K562 (cell line): ENCODE results near the gene DLGAP1. TPM values are rescaled to one million over a fixed set of nuclear protein-coding genes. Genes with fewer than 3 reads are reported as not detected.

Source experiments
- AFF1 ChIP-seq, 2 experiments: fragments of 450-650 bp; IDR thresholded peaks; 2 replicates each; pipeline ENCODE4 v1.6.1; 2018; ENCODE audit warnings: mild to moderate bottlenecking in 2 of 2, low read depth in 1 of 2; ENCODE audit not compliant: partially characterized antibody in 2 of 2
- ARID2 ChIP-seq: fragments of 450-650 bp; IDR thresholded peaks from 2 replicates; pipeline ENCODE4 v1.6.1; 2017; ENCODE audit warnings: antibody characterized with exemption, mild to moderate bottlenecking
- CBFA2T2 ChIP-seq: fragments of 450-650 bp; conservative IDR thresholded peaks from 2 replicates; pipeline ENCODE4 v1.6.1; 2017; ENCODE audit warnings: mild to moderate bottlenecking
- CLOCK ChIP-seq: fragments of 250-450 bp; sonication (Bioruptor Pico); IDR thresholded peaks from 2 replicates; pipeline ENCODE4 v1.4.0; 2020; ENCODE audit warnings: mild to moderate bottlenecking, moderate library complexity, borderline replicate concordance
- CREBBP ChIP-seq: IDR thresholded peaks from one replicate; pipeline ENCODE4 v1.6.1; 2012; ENCODE audit warnings: low read depth, mild to moderate bottlenecking, control low read depth, inconsistent platforms, low read length
- GTF2A2 ChIP-seq: IDR thresholded peaks from 2 replicates; pipeline ENCODE4 v1.6.1; 2016; ENCODE audit warnings: mild to moderate bottlenecking, missing genetic modification characterization, missing compliant biosample characterization
- KDM4B ChIP-seq, 2 experiments: fragments of 450-650 bp in 1 of 2; sonication (generic) in 1 of 2; IDR thresholded peaks; 2 replicates each; pipeline ENCODE4 v1.6.1; 2016 to 2017; ENCODE audit warnings: borderline replicate concordance in 2 of 2, antibody characterized with exemption in 1 of 2, low read depth in 1 of 2, mild to moderate bottlenecking in 1 of 2
- NFIX ChIP-seq: fragments of 250-450 bp; sonication (Bioruptor Pico); IDR thresholded peaks from 2 replicates; pipeline ENCODE4 v1.4.0; 2020; ENCODE audit warnings: low read depth, mild to moderate bottlenecking, moderate library complexity
- RB1 ChIP-seq: fragments of 450-650 bp; IDR thresholded peaks from 2 replicates; pipeline ENCODE4 v1.6.1; 2017; ENCODE audit warnings: low read depth, mild to moderate bottlenecking
- RNF2 ChIP-seq: sonication (generic); IDR thresholded peaks from 2 replicates; pipeline ENCODE4 v1.6.1; 2016
- SUPT5H ChIP-seq: fragments of 450-650 bp; IDR thresholded peaks from 2 replicates; pipeline ENCODE4 v1.6.1; 2016
- TAF15 ChIP-seq: fragments of 200-400 bp; formaldehyde crosslinking; IDR thresholded peaks from 2 replicates; pipeline ENCODE4 v1.6.1; 2017; ENCODE audit warnings: mild to moderate bottlenecking, low read depth, low read length, moderate library complexity
- TCF7 ChIP-seq: sonication (generic); IDR thresholded peaks from 2 replicates; pipeline ENCODE4 v1.6.1; 2016; ENCODE audit warnings: antibody characterized with exemption, borderline replicate concordance
- WHSC1 ChIP-seq: IDR thresholded peaks from one replicate; pipeline ENCODE4 v1.6.1; 2012; ENCODE audit warnings: low read length, control low read depth, inconsistent platforms
- ZNF146 ChIP-seq: IDR thresholded peaks from one replicate; pipeline ENCODE4 v1.6.1; 2018; ENCODE audit warnings: missing compliant biosample characterization; ENCODE audit not compliant: unreplicated experiment
- ZNF212 ChIP-seq: fragments of 450-650 bp; formaldehyde crosslinking; IDR thresholded peaks from 2 replicates; pipeline ENCODE4 v1.4.0; 2020; ENCODE audit warnings: mild to moderate bottlenecking
- ZNF232 ChIP-seq: sonication (generic); formaldehyde crosslinking; IDR thresholded peaks from 2 replicates; pipeline ENCODE4 v1.8.0; 2022; ENCODE audit warnings: mild to moderate bottlenecking, missing genetic modification reagents
- ZNF3 ChIP-seq: fragments of 250-450 bp; sonication (Bioruptor Pico); IDR thresholded peaks from 2 replicates; pipeline ENCODE4 v1.5.0; 2021; ENCODE audit warnings: mild to moderate bottlenecking, moderate library complexity
- ZNF696 ChIP-seq: fragments of 250-450 bp; sonication (Bioruptor Pico); conservative IDR thresholded peaks from 2 replicates; pipeline ENCODE4 v1.4.0; 2020; ENCODE audit warnings: mild to moderate bottlenecking, moderate library complexity
- ZNF76 ChIP-seq: fragments of 250-450 bp; sonication (Bioruptor Pico); IDR thresholded peaks from 2 replicates; pipeline ENCODE4 v1.4.0; 2020; ENCODE audit warnings: mild to moderate bottlenecking, moderate library complexity, borderline replicate concordance
- polyA plus RNA-seq, 8 experiments: library from polyadenylated mRNA; depleted of rRNA in 4 of 8; stranded (reverse) in 5 of 8; unstranded in 3 of 8; fragments of >200 nt; fragmentation: Nextera tagmentation in 2 of 8; fragmentation: Illumina TruSeq in 1 of 8; extraction: Ambion mirVana in 2 of 8; extraction: Trizol in 1 of 8; gene quantifications; 2 replicates each; pipeline versions ENCODE4 v1.2.1 to v1.2.3, GENCODE V29; 2011 to 2014; ENCODE audit warnings: inconsistent platforms in 1 of 8, missing spikeins in 1 of 8
- total RNA-seq, 7 experiments: library from RNA; depleted of rRNA in 6 of 7; stranded (reverse); fragments of >200 nt in 6 of 7; fragmentation: Illumina TruSeq in 2 of 7; extraction: Trizol in 2 of 7; gene quantifications; 2 replicates each; pipeline versions ENCODE4 v1.2.1 to v1.2.3, GENCODE V29; 2011 to 2021; ENCODE audit warnings: low replicate concordance in 1 of 7

Gene DLGAP1
- total and polyA plus RNA-seq, 9 of the 15 experiments (the other 6 are each of a cell fraction or from before 2014, with no cell fraction given) = 0.04 to 0.22 (median 0.08) TPM

- TF ChIP-seq AFF1 (IDR thresholded peaks at IDR 0.05; ENCODE audit: low read depth in 1 of 2, partially characterized antibody in 2 of 2) = no peak
- no peak for TF ChIP-seq SUPT5H
- no peak for TF ChIP-seq ZNF76
- no peak for TF ChIP-seq TCF7
- TF ChIP-seq NFIX (CRISPR knock-in tag) = no peak
- no peak for TF ChIP-seq TAF15
- no peak for TF ChIP-seq RNF2
- no peak for TF ChIP-seq KDM4B (IDR thresholded peaks at IDR 0.05; ENCODE audit: borderline replicate concordance in 2 of 2, low read depth in 1 of 2)
- TF ChIP-seq CLOCK = no peak
- no peak for TF ChIP-seq CREBBP
- TF ChIP-seq ARID2 = no peak
- TF ChIP-seq CBFA2T2 = no peak
- no peak for TF ChIP-seq ZNF146
- TF ChIP-seq ZNF212 (CRISPR knock-in tag) = no peak
- TF ChIP-seq RB1 = peak; percentile 95
- no peak for TF ChIP-seq GTF2A2 (tag)
- TF ChIP-seq ZNF232 = no peak
- no peak for TF ChIP-seq ZNF3 (CRISPR knock-in tag)
- no peak for TF ChIP-seq WHSC1
- no peak for TF ChIP-seq ZNF696 (CRISPR knock-in tag)
These were observed 683.8 kb downstream of the DLGAP1 start (continued) for GRCh38 chr18:3771121-3771971.
